ENCODE measurements around the gene PSME3. TPM values are rescaled to one million over a fixed set of nuclear protein-coding genes. Genes with fewer than 3 reads are reported as not detected.

The PSME3 gene
- total and polyA plus RNA-seq, 2 of the 13 experiments (the other 11 are each of a cell fraction or from before 2014, with no cell fraction given): 66.3 to 135 TPM

DNA sequence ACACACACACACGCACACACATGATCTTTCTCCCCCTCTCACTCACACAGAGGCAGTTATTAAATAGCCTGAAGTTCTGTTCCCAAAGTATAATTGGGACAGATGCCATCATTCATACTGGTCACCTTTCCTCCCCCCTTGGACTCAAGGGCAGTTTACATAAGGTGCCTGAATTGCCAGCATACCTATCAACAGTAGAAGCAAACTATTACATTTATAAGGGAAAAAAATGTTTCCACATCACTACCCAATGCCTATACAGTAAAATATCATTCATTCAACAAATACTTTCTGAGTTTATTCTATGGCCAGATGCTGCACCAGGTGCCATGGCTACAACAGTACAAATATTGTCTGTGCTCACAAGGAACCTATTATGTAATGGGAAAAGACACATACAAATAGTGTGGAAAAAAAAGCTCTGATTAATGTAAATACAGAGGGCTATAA is 28.3 kb upstream of the PSME3 start (continued):
- TF ChIP-seq ASH2L (IDR thresholded peaks at IDR 0.05; ENCODE audit: insufficient read length, low read depth, low read length) (no peak), HNRNPL (IDR thresholded peaks at IDR 0.05; ENCODE audit: low read depth, low read length) (no peak), NR2C2 (CRISPR knock-in tag; IDR thresholded peaks at IDR 0.05; ENCODE audit: borderline replicate concordance) (no peak), CHD2 (IDR thresholded peaks at IDR 0.05; ENCODE audit: low read depth, low read length) (no peak), ZBTB38 (CRISPR knock-in tag; IDR thresholded peaks at IDR 0.05) (no peak), SOX13 (IDR thresholded peaks at IDR 0.05) (no peak), SOX13 (CRISPR knock-in tag; conservative IDR thresholded peaks at IDR 0.05 in 1 of 2, IDR thresholded peaks at IDR 0.05 in 1 of 2) (peak in 1 of 2 experiments; percentile 22; a peak in 1 of 4 replicates), GATAD1 (CRISPR knock-in tag; IDR thresholded peaks at IDR 0.05) (0 out of 2 replicates have a peak, but pooled peaks have one; percentile 12)
- TF ChIP-seq, protein P1, sequence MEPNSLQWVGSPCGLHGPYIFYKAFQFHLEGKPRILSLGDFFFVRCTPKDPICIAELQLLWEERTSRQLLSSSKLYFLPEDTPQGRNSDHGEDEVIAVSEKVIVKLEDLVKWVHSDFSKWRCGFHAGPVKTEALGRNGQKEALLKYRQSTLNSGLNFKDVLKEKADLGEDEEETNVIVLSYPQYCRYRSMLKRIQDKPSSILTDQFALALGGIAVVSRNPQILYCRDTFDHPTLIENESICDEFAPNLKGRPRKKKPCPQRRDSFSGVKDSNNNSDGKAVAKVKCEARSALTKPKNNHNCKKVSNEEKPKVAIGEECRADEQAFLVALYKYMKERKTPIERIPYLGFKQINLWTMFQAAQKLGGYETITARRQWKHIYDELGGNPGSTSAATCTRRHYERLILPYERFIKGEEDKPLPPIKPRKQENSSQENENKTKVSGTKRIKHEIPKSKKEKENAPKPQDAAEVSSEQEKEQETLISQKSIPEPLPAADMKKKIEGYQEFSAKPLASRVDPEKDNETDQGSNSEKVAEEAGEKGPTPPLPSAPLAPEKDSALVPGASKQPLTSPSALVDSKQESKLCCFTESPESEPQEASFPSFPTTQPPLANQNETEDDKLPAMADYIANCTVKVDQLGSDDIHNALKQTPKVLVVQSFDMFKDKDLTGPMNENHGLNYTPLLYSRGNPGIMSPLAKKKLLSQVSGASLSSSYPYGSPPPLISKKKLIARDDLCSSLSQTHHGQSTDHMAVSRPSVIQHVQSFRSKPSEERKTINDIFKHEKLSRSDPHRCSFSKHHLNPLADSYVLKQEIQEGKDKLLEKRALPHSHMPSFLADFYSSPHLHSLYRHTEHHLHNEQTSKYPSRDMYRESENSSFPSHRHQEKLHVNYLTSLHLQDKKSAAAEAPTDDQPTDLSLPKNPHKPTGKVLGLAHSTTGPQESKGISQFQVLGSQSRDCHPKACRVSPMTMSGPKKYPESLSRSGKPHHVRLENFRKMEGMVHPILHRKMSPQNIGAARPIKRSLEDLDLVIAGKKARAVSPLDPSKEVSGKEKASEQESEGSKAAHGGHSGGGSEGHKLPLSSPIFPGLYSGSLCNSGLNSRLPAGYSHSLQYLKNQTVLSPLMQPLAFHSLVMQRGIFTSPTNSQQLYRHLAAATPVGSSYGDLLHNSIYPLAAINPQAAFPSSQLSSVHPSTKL (CRISPR knock-in tag; IDR thresholded peaks at IDR 0.05): 0 out of 2 replicates have a peak, but pooled peaks have one; percentile 60

DNA sequence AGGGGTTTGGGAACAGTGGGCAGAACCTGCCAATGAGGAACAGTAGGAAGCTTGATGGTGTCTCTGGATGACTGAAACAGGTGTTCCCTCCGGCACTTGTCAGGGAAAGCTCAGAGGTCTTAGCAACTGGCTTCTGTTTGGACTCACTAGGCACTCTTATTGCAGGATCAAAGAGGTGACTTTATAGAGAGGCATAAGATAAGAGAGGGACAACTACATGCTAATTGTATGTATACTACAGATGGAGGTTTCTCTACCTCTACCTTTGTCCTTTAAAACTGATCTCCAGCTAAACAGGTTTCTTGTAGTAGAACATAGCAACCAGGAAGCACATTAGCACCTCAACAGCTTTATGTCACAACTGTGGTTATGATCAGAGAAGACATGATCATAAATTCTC is 26.9 kb upstream of the PSME3 start:
- no peak for FAIRE-seq
- no peak for DNase-seq (ENCODE audit: low spot score)
- Histone ChIP-seq H2AFZ (ENCODE audit: low read length) (no peak overlapping the region), H3K79me2 (ENCODE audit: insufficient read depth, low read length) (no peaks in the 10 kb centered on the region), H3K4me3 (replicated peaks in 1 of 3; ENCODE audit: insufficient read depth in 1 of 3, low read depth in 2 of 3, low read length in 3 of 3) (no peak overlapping the region), H3K27me3 (ENCODE audit: control insufficient read depth in 1 of 2, insufficient read depth in 2 of 2, low read length in 2 of 2) (no peaks in the 10 kb centered on the region), H3K36me3 (replicated peaks in 1 of 2; ENCODE audit: control insufficient read depth in 1 of 2, insufficient read depth in 2 of 2, low read length in 2 of 2) (peaks cover 6 to 8% of the 10 kb centered on the region in 2 experiments), H3K4me1 (ENCODE audit: insufficient read depth, low read length) (peaks cover 40% of the 10 kb centered on the region), H3K9me3 (ENCODE audit: low read length) (no peaks in the 10 kb centered on the region), H3K9ac (ENCODE audit: insufficient read depth, low read depth, low read length) (no peak overlapping the region), H4K20me1 (ENCODE audit: insufficient read depth, low read length) (no peaks in the 10 kb centered on the region), H3K27ac (ENCODE audit: extremely low read length, insufficient read depth, low read length) (no peak overlapping the region), H3K4me2 (ENCODE audit: low read depth, low read length) (no peak overlapping the region)
- in situ Hi-C loops (cut with HindIII; ENCODE audit: extremely low pct_ligation_motif_present, low pct_unique_long_range_greater_than_20kb) (no loop called here), intact Hi-C loops (cut with micrococcal nuclease; ENCODE audit: unreplicated experiment) (no loop called here)
- ChIA-PET POLR2A (interaction anchor here (1.0 to 4.3 kb wide), 3 partner anchors 10 to 18 kb away, joined by 4 to 29 read pairs (median 27); partner anchors contain the start of gene BECN1), CTCF (ENCODE audit: low intra/inter-chr PET ratio, low total read pairs) (no interaction called here)
- WGBS (ENCODE audit: low lambda C conversion rate): 100% methylated on average over 1 of the region's 1 CpG
- TF ChIP-seq RXRB (CRISPR knock-in tag; IDR thresholded peaks at IDR 0.05; ENCODE audit: borderline replicate concordance) (no peak), ZNF75D (CRISPR knock-in tag; IDR thresholded peaks at IDR 0.05; ENCODE audit: borderline replicate concordance) (0 out of 2 replicates have a peak, but pooled peaks have one; percentile 40), ZNF510 (CRISPR knock-in tag; IDR thresholded peaks at IDR 0.05; ENCODE audit: low read depth) (no peak), HMG20A (CRISPR knock-in tag; IDR thresholded peaks at IDR 0.05; ENCODE audit: borderline replicate concordance) (no peak), MTF1 (CRISPR knock-in tag; IDR thresholded peaks at IDR 0.05) (no peak)
- TF ChIP-seq, protein P2, sequence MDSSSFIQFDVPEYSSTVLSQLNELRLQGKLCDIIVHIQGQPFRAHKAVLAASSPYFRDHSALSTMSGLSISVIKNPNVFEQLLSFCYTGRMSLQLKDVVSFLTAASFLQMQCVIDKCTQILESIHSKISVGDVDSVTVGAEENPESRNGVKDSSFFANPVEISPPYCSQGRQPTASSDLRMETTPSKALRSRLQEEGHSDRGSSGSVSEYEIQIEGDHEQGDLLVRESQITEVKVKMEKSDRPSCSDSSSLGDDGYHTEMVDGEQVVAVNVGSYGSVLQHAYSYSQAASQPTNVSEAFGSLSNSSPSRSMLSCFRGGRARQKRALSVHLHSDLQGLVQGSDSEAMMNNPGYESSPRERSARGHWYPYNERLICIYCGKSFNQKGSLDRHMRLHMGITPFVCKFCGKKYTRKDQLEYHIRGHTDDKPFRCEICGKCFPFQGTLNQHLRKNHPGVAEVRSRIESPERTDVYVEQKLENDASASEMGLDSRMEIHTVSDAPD (CRISPR knock-in tag; IDR thresholded peaks at IDR 0.05): no peak
- ATAC-seq: no peak
- BruUV-seq (replicated peaks): no TSS peak

All from HepG2 (cell line).